Activated CD4-positive, CD25-positive, alpha-beta regulatory T cell (primary cell): Measurements from ENCODE around the gene TNFSF8.

Source experiments
- DNase-seq, 4 experiments: peaks; one replicate each; lab custom pipeline; 2025; lab: John Stamatoyannopoulos, UW

The TNFSF8 gene, protein sequence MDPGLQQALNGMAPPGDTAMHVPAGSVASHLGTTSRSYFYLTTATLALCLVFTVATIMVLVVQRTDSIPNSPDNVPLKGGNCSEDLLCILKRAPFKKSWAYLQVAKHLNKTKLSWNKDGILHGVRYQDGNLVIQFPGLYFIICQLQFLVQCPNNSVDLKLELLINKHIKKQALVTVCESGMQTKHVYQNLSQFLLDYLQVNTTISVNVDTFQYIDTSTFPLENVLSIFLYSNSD

DNA sequence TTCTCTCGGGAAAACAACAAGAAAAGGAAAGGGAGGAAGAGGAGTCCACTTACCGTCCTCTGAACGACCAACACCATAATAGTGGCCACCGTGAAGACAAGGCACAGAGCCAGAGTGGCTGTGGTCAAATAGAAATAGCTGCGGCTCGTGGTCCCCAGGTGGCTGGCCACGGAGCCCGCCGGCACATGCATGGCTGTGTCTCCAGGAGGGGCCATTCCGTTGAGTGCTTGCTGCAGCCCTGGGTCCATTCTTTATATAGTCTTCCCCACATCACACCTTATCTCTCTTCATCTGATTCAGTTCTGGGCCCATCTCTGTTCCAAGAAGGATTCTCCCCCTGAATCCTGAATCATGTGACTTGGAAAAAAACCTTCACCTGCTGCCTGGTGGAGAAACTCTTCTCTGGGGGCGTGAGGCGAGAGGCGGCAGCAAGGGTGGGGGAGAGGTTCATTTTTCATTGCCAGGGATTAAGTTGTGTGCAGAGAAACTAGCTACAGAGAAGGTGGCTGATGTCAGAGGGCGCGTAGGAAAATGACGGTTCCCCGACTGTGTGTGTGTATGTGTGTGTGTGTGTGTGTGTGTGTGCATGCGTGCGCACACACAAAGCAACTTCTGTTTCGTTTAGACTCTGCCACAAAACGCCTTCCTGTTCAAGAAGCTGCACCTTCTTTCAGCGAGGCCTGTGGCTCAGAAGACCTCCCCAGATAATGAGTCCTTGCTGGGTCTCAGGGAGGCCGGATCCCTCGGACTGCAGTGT lies at the start of gene TNFSF8:
TSS of gene TNFSF8 (minus strand) at position 536 of the 757 bp plus-strand sequence. CDS start at position 248, 288 bp downstream.
- peak in 3 of 4 experiments; percentile 13 to 30 (median 25) for DNase-seq

DNA sequence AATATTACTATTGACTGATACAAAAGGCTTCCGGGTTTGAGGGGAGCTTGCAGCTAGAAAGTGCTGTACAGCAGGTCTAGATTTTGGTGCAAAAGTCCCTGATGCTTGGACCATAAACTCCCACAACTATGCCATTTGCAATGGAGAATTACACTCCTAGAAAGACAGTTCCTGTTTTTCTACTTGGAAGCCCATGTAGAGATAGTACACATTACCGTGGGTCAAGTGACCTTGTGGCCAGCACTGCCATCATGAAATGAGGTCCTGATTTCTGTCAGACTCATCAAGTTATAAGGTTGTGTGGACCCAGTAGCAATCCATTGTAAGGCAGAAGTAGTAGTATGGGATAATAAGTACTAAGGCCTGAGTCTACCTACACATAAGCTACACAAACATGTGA lies 42.8 kb upstream of the TNFSF8 start:
- DNase-seq: no peak

DNA sequence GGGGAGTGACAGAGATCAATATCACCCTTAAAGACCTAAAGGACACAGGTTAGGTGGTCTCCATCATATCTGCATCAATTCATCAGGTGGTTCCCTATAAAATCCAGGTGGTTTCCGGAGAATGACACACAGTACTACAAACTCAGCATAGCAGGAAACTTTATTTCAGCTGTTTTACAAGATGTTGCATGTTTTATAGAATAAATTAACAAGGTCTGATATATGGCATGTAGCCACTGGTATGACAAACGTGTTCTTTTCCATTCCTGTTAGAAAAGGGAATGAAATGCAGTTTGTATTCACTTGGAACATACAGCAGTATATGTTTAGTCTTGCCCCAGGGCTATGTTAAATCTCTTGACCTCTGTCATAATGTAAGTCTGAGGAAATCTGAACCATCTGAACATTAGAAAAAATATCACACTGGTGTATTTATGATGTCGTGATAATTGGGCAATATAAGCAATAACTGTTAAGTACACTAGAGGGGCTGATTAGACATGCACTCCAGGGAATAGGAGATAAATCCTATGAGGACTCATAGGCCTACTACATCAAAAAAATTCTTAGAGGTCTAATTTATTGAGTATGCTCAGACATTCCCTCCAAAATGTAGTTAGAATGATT lies 42.2 kb upstream of the TNFSF8 start:
- no peak for DNase-seq

DNA sequence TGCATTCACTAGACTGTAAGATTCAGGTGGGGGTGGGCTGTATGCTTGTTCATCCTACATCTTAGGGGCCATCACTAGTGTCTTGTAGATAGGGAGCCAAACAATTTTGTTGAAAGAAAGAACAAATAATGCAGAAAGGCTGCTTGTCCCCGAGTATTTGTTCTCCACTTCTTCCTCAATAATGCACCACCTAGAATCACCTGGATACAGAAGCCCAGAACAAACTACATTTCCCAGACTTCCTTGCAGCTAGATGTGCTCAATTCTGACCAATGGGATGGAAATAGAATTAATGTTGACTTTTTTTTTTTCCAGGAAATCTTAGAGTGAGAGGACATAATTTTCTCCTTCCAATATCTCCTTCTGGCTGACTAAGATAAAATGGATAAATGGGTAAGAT lies 38.9 kb upstream of the TNFSF8 start:
- no peak for DNase-seq

DNA sequence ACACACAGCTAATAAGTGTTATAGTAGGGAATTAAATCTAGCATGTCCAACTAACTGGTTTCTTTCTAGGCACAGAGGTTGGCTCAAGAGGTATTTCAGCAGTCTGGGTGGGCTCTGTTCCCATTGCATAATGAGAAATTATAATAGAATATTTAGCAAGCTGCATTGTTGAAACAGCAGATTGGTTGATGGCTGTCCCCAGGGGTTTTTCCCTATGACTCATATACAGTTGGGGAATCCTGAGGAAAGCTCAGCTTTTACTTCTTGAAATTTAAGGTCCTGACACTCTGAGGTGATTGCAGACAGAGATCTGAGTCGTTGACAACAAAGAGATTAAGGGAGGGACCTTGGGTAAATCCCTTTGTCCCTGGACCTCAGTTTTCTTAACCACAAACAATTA lies 38.3 kb upstream of the TNFSF8 start:
- no peak for DNase-seq

DNA sequence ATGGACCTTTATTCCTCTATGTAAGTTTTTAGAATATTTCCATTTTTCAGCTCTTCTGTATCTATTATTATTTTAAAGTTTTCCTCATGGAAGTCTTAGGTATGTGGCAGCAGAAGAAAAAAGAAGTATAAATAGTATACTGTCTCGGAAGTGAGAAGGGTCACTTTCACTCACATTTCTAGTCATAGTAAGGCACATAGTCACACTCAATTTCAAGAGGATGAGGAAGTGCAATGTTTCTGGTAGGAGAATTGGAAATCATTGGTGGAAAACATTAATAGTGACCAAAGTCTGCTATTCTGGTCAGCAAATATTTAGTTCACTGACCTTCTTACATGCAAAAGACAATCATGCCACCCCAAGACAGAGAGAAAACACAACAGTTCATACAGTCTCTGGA lies 35.2 kb upstream of the TNFSF8 start:
- DNase-seq: no peak

DNA sequence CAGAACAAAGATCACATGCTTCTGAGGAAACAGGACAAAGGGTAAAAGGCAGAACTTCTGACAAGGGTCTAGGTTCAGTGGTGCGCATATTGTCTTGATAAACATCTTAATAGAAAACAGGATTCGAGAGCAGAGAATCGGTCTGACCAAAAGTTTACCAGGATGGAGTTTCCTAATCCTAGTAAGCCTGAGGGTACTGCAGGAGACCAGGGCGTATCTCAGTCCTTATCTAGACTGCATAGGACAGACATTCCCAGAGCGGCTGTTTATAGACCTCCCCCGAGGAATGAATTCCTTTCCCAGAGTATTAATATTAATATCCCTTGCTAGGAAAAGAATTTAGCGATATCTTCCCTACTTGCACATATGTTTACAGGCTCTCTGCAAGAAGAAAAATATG lies 32.4 kb upstream of the TNFSF8 start:
- no peak for DNase-seq

DNA sequence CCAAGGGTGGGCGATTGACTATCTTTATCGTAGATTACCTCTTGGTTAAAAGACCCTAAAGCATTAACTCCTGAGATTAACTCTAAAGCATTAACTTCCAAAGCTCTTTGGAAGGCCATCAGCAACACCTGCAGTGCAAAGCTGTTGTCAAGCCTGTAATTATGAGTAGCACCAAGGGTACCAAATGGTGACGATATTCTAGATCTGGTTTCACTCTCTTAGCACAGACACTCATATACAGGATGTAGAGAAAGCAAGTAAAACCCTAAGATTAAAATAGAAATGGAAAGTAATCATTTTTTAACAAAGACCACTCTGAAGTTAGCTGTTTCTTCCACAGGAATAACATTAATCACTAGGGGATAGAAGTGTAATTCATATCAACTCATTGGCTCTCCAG lies 29.9 kb upstream of the TNFSF8 start:
- no peak for DNase-seq

DNA sequence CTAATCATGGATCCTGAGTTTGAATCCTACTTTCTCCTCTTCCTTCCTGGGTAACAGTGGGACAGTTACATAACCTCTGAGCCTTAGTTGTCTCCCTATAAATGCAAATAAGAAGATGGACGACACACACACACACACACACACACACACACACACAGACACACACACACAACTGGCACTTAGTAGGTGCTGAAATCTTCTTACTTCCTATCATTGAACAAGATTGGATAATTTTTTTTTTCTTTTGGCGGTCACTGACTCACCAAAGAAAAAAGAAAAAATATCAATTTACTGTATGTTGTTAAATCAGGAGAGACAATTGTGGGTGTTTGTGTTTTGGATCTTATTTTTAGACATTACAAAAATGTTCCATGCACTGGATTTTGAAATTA lies 28.4 kb upstream of the TNFSF8 start:
- DNase-seq: no peak

DNA sequence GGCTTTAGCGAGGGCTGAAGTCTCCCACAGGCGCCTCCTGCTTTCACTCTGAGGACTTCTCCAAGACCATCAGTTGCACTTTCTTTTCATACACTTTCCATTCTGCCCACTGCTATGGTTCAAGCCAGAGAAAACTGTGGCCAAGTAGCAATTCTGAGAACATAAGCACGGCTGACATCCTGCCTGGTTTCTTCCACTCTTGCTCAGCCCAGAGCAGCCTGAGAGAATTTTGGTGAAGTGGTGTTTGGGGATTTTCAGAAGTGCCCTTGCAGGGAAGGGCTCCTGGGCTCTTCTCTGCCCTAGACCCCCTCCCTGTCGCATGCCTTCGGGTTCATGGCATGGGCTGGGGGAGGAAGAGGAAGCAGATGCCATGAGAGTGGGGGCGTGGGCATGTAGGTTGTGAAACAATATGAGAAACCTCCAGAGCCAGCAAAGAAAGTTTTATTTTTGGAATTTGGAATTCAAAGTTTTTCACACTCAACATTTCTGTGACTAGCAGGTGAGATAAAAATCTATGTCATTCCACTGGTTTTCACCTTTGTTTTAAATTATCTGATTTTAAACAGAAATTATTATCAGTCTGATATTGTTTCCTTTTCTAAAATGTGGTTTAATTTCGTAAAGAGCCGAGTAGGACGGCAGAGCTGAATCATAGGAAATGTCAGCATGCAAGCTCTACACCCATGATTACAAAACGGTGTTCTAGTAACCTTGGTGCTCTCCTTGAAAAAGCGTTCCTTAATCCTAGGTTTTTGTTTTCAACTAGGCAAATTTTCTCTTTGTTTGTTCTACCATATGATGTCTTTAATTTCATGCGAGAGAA lies 27.8 kb upstream of the TNFSF8 start:
- DNase-seq: no peak

DNA sequence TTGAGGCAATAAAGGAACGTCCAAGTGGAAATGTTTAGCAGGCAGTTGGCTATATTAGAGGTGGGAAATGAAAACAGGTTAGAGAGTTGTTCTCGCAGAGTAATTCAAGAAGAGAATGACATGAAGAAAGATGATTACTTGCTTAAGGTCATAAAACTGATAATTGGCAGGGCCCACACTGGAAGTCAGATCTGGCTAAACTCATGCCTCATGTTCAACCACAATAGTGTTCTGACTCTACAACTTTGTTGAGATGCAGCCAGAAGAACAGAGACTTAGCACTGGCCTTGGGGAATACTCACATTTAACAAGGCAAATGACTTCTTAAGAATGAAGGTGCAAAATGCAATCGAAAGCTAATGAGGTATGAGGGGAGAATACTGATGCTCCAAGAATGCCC lies 27.2 kb upstream of the TNFSF8 start:
- no peak for DNase-seq

DNA sequence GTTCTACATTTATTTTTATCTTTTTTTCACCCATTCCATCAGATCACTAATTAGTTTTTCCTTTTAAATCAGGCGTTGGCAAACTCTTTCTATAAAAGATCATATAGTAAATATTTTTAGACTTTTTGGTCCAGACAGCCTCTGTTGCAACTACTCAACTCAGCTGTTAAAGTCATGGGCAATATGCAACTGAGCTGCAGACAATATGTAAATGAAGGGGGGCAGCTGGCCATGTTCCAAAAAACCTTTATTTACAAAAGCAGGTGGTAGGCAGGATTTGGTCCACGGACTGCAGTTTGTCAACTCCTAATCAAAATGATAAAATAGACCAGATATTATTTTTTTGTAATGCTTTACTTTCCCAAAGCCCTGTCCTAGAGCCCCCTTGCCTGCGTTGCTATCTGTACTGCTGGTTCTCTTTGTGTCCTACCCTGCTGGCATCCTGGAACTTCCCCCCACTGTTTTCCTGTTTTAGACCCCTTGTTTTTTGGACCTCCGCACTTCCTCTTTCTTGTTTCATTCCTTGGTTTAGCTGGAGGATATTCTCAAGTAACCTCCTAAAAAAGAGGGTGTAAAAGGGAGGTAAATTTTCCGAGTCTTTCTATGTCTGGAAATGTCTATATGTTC lies 24.7 kb upstream of the TNFSF8 start:
- DNase-seq: no peak

DNA sequence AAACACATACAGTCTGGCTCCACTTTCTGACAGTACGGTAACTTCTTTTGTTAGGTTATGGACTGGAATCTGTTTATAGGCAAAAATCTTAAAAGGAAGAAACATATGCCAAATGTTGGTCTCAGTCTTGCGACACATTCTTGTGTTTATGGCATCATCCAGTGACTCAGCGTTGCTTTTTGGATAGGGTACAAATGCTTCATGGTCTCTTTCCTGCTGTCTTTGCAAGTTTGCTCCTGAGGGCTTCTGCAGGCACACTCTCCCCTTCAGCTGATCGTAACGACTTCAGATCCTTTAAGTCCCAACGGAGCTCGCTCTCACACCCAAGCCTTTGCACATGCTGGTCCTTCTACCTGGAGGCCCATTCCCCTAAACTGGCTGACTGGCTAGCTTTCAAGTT lies 23.6 kb upstream of the TNFSF8 start:
- DNase-seq: no peak

DNA sequence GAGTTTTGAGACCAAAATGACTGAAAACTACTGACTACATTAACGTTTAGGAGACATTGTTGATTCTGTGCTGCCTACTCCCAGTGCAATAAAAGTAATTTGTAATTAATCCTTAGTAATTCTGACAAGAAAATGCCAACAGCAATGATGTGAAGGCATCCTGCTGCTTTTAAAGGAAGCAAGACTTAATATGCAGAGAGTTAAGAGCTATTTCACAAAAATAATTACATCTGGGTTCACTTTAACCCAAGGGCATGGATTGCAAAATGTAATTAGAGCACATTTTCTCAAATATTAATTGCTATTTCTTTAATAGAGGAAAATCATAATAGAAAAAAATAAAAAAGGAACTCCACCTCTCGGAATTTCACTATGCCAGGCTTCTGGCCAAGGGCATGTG lies 22.7 kb upstream of the TNFSF8 start:
- no peak for DNase-seq

DNA sequence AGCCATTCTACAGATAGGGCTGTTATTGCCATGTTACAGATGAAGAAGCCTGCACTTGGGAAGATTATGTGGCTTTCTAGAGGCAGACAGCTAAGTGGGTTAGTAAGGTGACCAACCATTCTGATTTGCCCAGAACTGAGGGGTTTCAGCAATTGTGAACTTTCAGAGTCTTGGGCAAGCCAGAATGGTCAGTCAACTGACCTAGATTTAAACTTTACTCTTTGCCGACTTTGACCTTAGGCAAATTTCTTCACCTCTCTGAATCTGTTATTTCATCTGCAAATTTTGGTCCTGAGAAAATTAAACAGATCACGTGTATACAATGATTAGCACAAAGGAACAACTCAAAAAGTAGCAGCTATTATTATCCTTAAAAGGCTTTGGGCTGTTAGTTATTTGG lies 20.4 kb upstream of the TNFSF8 start:
- no peak for DNase-seq

DNA sequence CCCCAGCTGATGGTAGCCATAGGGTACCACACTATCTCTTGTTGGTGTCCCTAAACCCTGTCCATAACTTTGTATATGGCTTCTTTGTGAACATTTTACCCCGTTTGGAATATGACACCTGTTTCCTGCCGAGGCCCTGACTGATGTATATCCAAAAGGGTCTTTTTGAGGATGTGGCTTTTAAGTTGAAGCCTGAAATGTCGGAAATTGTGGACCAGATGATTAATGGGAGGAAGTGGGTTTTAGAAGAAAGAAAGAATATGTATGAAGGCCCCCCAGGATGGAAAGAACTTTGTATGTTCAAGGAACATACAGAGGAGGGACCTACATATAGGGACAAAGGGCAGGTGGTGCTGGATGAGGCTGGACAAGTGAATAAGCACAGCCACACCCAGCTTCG lies 16.7 kb upstream of the TNFSF8 start:
- no peak for DNase-seq

DNA sequence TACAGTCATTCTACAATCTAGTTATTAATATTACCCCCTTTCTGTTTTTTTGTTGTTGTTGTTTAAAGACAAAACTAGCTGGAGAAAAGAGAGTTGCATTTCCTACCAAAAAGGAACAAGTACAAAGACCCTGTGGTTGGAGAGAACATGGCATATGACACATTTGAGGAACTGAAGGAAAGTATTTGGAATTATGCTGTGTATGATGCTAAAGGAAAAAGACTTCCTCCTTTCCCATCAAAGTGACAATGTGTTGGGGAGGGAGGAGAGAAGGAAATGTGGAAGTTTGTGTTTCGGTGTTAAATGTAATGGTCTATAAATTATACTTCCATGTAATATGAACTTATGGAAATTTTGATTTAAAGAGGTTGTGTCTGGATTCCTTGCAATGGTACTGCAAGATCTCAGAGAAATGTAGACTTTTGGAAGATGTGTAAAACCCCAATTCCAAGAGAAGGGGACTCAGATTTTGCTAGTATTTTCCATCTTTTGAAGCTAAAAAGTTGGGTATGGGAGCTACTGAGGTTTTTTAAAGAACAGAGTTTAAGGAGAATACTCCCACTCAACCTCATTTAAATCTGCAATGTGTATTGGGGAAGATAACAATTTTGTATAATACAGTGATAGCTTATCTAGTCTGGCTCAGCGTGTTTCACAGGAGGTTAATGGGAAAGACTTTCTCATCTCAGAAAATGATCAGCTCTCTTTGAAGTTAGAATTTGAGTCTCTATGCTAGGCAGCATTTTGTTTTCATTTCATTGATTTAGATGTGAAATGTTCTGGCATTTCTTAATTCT lies 15.4 kb upstream of the TNFSF8 start:
- DNase-seq: no peak

DNA sequence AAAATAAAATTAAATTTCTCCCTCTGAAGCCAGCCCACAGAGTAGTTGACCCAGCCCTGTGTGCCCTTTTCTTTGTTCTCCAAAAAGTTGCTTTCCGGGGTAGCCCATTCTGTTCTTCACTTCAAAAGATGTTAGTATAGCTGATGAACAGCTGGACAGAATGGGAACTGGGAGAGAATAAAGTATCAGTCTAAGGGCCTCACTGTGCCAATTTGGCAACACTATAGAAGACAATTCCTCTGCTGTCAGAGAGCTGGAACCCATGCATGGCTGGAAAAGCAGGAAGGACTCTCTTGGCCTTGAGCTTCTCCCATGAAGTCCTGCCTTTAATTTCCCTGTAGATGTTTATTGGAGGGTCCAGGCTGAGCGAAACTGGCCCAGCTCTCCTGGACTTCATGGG lies 11.0 kb upstream of the TNFSF8 start:
- no peak for DNase-seq

DNA sequence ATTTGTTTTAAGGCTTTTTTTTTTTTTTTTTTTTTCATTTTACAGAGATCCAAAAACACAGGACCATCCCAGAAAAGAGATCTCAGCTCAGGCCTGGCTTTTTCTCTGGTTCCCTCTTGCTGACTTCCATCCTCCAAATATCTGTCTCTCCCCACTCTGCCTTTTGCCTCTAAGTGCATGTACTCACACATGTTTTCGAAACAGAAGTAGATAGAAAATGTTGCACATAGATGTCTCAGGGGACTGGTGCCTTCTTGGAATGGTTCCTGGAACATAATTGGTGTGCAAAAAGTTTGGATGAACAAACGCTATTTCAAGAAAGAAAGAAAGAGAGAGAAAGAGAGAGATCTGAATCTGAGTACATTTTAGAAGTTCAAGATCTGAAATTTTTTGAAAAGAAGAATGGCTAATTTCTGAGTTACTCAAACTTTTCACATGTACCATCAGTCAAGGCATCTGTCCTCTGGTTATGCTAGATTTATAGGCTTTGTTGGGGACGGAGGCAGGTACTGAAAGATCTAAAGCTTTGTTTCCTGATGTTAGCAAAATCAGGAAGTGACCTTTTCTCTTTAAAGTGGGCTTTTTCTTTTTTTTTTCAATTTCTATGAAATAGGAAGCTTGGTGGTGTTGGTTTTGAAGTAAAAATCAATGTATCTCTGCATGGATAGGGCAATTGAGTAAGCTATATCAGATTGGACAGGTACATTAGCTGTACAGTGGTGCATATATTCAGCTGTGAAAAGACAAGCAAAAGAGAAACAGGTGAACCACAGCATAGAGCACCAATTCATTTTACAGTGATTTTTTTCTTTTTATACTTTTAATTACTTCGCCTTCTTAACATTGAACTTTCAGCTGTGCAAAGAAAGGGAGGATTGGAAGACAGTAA lies 8.5 kb upstream of the TNFSF8 start:
- DNase-seq: no peak

DNA sequence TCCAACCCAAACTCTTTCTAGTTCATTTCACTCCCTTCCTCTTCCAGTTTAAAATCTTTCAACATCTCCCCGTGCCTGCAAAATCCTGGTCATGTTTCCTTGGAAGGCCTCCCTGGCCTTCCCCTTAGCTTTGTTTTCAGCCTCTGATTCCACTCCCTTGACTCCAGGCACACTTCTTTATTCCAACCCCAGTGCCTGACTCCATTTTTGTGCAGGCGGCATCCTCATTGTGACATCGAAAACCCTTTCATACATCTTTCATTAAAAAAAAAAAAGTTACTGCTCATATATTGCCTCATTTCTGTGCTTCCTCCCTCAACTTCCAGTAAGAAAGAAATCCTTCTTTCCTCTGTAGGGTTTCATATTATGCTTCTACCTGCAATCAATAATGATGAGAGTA lies 7.1 kb upstream of the TNFSF8 start:
- DNase-seq: no peak
